ENCODE data around the gene NYNRIN.
A peak's percentile ranks its signal among the peaks of the same experiment; 100 is the strongest.
"Not testable (repeated sequence)": the region's sequence is repeated elsewhere in the genome, so short reads cannot be mapped to it uniquely, and the experiment has no call there.

Gene NYNRIN

DNA sequence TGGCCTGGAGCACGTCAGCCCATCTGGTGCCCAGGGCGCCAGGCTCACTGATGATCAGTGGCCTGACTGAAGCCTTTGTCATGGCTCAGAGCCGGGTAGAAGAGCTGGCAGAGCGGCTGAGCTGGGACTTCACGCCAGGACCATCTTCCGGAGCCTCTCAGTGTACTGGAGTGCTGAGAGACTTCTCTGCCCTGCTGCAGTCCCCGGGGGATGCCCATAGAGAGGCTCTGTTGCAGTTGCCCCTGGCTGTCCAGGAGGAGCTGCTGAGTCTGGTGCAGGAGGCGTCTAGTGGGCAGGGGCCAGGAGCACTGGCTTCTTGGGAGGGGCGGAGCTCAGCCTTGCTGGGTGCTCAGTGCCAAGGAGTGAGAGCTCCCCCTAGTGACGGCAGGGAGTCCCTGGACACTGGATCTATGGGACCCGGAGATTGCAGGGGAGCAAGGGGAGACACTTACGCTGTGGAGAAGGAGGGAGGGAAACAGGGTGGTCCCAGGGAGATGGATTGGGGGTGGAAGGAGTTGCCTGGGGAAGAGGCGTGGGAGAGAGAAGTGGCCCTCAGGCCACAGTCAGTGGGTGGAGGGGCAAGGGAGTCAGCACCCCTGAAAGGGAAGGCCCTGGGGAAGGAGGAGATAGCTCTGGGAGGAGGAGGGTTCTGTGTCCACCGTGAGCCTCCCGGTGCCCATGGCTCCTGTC is 32.9 kb downstream of the NYNRIN start:
- peak; percentile 94 to 97 (median 96) for DNase-seq

DNA sequence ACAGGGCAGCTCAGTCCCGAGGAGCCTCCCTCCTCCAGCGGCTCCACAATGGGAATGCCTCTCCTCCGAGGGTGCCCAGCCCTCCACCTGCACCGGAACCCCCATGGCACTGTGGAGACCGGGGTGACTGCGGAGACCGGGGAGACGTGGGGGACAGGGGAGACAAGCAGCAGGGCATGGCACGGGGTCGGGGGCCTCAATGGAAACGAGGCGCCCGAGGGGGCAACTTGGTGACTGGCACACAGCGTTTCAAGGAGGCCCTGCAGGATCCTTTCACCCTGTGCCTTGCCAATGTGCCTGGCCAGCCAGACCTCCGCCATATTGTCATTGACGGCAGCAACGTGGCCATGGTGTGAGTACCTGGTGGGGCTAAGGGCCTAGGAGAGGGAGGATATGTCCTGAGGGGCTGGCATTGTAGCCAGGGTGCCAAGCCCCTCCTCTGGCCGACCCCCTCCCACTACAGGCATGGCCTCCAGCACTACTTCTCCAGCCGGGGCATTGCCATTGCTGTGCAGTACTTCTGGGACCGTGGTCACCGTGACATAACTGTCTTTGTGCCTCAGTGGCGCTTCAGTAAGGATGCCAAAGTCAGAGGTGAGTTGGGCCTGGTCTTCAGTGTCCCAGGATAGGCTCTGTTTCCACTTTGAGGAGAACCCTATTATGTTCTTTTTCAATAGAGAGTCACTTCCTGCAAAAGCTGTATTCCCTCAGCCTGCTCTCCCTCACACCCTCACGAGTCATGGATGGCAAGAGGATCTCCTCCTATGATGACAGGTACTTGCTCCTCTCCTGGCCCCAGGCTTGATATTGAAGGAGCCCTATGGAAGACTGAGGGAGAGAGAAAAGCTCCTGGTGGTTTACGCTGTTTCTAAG is 33.7 kb downstream of the NYNRIN start:
- no peak for DNase-seq

DNA sequence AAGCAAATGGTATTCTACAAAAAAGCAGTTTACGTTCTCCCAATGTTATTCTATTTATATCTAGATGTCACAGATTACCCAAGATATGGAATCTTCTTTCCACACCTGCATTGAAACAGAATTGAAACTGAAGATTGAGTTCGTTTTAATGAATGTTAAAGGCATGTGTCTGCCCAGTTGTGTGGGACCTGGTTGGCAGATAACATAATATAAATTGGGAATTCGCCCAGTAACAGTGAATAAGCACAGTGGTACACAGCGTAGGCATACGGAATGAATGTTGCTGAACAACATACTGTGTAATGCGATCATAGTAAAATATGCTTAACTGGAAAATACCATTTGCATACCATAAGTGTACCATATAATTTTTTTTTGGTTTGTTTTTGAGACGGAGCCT is 35.2 kb downstream of the NYNRIN start:
- DNase-seq, result no peak

DNA sequence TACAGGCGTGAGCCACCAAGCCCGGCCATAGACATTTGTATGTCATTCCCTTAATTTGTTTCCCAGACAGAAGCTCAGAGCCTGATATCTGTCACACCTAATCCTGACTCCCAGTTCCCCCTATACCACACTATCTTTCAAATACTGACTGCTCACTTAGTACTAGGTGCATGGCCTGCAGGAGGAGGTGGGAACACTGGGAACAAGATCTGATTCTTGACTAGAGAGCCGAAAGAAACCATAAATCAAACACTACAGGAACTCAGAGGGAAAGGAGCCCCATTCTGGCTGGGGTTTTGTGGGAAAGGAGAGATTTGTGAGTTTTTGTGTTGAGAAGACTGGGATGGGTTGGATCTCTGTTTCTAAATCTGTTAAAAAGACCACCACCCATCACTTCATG is 35.9 kb downstream of the NYNRIN start:
- no peak for DNase-seq

DNA sequence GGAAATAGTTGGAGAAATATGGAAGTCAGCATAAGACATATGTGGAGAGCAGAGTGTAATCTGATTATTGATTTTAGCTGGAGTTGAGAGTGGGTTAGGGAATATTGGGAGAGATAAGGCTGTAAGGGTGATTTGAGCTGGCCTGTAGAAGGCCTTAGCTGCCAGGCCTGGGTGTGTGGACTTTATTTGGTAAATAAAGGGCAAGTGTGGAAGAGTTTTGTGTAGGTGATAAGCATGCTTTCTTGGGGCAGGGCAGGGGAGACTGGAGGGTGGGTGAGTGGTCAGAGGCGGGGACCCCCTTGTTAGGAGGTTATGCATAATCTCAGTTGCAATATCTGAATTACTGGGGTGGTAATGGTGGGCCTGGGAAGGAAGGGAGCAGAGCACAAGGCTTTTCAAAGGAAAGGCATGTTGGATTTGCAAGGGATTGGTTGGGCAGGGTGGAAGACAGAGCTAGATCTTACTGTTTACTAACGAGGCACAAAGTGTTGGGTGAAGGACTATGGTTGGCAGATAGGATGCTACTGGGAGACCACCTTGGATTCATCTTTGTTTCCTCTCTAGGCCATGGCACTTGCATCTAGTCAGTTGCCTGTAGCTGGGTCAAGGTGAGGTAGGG is 36.5 kb downstream of the NYNRIN start:
- no peak for DNase-seq

DNA sequence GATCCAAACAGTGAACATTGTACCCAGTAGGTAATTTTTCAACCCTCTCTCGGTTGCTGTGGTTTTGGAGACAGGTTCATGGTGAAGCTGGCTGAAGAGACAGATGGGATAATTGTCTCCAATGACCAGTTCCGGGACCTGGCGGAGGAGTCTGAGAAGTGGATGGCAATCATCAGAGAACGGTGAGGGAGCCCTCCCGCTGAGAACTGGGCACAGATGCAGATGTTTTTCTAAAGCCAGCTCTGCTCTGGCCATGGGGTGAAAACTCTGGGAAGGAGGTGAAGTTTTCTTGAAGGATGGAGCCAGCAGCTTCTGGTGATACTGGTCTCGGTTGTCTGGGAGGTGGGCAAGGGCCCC is 37.2 kb downstream of the NYNRIN start:
- no peak for DNase-seq

DNA sequence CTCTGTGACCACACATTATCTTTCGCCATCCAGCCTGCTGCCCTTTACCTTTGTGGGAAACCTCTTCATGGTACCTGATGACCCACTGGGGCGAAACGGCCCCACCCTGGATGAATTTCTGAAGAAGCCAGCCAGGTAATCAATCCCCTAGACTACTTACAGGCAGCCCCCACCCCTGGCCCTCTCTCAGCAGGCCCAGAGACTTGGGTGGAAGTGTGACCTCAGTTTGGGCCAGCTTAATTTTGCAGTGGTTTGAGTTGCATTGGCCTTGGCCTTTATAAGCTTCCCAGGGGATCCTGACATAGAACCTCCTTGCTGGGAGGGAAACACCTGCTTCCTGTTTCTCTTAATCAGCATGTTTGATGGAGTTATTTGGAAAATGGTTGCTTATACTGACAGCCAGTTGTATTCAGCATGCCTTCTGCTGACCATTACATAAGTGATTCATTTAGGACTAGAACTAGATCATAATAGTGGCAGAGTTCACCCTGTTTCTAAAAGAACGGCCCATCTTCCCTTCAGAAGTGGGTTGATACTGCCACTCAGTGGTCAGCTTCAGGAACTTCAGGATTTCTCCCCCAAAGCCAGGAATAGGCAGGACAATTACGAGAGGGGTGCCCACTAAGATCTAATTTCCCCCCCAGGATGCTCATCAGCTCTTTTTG is 37.7 kb downstream of the NYNRIN start:
- peak; percentile 69 to 83 (median 78) for DNase-seq

DNA sequence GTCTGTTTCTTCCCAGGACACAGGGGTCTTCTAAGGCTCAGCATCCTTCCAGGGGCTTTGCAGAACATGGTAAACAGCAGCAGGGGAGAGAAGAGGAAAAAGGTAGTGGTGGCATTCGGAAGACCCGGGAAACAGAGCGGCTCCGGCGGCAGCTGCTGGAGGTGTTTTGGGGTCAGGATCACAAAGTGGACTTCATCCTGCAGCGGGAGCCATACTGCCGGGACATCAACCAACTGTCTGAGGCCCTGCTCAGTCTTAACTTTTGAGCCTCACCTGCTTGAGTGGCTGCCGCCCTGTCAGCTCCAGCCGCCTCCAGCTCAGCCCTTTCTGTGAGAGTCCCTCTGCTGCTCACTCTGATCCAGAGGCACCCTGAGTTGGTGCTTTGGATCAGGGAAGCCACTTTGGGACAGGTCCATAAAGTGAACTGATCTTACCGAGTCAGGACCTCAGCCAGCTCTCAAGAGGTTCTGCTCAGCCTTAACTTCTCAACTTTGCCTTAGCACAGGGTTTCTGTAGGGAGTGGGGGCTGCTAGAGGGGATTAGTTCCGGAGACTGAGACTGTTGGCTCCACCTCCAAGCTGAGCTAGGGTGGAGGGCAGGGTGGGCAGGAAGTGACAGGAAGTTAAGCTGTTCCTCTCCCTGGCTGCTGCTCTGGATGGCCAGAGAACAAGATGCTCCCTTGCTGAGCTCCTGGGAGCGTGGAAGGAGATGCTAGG is 38.4 kb downstream of the NYNRIN start:
- no peak for DNase-seq

DNA sequence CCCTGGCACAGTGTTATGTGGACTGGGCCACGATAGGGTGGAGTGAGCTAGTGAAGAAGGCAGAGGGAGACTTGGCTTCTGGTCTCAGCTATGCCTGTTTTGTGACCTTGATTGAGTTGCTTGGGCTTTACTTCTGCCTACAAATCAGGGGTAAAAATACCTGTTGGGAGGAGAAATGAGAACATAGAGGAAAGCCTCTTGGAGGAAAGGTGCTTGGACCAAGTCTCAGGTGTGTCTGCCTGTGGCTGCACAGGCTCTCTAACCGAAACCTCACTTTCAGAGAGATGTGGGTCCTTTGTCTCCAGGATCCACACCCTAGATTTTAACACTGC is 38.9 kb downstream of the NYNRIN start:
- DNase-seq, result no peak

DNA sequence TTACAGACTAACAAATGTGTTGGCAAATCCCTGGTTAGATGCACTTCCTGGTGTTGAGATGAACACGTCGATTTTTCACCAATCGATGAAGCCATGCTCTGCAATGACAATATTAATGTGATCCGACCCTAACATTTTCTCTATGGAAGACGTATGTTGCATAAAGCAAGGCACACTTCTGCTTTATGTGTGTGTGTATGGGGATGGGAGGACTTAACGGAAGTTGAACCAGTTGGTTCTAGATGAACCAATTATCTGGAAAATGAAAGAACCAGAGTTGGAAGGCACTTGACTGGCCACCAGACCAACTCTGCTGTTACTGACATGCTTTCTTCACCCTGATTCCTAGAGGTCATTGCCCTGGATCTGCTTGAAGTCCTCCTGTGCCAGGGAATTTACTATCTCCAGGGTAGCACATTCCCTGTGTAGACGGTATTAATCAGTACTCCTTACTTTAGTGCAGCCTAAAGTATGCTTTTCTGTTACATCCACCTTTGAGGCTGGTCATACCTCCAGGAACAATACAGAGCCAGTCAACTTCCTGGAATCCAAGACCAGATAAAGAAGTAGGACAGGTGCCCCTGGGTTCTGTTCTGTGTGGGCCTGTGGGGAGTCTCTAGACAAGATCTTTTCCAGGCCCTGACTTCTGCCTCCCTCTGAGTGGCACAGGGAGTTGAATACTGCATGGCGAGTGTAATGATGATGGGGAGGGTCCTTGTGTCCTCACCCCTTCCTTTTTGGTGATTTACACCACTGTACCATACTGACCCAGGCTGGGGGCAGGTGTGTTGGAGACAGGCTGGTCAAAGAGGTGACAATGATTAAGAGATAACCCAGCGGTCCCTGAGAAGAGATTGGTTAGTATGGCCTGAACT is 39.7 kb downstream of the NYNRIN start:
- peak; percentile 34 to 76 (median 62) for DNase-seq

DNA sequence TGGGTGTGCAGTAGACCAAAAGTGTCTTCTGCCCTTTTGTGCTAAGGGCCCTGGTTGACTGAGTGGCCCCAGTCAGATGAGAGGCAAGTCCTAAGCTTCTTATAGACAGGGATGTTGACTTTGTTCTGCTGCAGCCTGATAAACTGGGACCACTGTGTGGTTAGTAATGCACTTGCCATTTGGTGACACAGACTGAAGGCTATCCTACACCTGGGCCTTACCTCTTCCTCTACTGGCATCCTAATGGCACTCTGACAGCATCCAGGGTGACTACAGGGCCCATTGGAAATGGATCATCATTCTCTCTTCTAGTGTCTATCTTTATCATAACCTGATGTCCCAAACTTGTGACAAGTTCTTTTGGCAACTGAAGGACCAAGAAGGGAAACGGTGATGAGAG is 40.5 kb downstream of the NYNRIN start:
- DNase-seq, result no peak

DNA sequence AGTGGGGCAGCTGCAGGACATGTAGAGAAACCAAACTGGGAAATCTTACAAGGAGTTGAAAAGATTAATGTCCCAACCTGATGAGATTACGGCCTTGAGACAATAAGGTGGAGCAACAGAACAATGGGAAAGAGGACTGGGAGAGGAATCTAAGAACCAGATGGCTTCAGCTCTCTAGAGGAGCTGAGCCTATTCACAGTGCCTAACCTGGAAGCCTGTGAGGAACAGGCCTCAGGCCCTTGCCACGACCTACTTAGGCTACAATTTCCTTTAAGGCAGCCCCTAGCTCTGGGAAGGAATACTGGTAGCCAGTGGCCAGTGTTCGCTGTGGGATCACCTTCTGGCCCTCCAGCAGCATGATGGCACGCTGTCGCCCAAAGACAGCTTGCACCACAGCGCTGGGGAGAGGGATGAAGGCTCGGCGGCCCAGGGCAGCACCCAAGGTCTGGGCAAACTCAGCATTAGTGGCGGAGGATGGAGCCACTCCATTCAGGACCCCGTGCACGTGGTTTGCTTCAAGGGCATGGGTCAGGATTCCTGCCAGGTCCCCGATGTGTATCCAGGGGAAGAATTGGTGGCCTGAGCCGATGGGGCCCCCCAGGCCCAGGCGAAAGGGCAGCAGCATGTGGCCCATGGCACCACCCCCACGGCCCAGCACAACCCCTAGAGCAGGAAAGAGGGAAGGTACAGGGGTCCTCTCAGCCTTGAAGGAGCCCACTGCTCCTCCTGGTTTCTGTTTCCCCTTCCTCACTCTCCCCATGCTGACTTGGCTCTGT is 41.2 kb downstream of the NYNRIN start:
- DNase-seq, result no peak

DNA sequence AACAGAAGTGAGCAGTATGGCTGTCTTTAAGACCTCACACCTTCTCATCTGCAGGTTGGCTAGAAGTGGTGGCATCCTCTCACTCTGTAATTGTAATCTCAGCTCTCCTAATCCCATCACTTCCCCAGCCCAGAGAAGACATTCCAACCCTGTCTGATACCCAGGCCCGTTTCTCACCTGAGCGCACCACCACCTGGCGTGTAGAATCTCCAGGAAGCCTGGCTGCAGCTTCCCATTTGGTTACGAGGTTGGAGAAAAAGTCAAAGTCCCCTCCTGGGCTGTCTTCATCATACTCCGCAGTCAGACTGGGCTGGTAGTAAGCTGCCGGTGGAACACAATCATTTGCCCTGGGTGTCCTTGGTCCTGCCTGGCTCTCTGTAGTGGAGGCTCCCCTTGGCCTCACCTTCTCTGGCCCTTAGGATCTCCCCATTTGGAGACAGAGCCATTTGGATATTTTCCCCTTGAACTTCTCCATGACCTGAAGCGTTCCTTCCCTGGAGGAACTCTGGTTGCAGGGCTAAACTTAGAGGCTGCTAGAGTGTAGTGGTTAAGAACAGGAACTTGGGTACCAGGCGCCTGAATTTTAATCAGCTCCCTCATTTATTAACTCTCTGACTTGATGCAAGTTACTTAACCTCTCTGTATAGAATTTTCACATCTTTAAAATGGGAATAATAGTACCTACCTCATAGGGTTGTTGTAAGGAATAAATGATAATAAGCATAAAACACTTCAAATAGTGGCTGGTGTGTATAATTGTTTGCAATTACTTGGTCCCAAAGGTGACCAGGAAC is 42.0 kb downstream of the NYNRIN start:
- no peak for DNase-seq

DNA sequence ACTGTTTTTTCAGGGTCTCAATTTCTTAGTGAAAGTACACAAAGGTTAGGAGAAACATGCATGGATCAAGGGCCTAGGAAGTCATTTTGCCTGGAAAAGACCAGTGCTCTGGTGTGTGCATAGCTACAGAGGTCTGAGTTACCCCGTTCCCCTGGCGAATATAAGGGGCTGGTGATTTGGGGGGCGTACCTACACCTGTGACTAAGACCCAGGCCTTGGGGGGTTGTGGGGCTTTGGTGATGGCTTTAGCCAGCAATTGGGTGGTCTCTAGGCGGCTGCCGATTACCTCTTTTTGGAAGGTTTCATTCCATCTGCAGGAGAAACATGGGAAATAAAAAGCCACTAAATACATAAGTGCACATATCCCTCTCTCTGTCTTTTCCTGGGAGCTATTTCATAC is 42.7 kb downstream of the NYNRIN start:
- no peak for DNase-seq

DNA sequence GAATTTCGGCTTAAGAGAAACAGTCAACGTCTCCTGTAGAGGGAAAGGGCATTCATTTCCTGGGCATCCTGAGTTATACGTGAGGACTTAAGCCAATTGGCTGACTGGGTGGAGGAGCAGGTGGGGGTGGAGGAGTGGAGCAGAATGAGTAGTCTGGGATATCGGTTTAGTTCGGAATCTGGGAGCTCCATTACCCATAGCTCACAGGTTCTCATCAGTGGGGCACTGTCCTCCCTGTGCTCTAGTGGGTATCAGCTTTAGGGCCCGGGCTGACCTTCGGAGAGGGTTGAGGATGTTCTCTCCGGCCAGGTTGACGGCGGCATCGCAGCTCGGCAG is 43.1 kb downstream of the NYNRIN start:
- DNase-seq, result no peak

DNA sequence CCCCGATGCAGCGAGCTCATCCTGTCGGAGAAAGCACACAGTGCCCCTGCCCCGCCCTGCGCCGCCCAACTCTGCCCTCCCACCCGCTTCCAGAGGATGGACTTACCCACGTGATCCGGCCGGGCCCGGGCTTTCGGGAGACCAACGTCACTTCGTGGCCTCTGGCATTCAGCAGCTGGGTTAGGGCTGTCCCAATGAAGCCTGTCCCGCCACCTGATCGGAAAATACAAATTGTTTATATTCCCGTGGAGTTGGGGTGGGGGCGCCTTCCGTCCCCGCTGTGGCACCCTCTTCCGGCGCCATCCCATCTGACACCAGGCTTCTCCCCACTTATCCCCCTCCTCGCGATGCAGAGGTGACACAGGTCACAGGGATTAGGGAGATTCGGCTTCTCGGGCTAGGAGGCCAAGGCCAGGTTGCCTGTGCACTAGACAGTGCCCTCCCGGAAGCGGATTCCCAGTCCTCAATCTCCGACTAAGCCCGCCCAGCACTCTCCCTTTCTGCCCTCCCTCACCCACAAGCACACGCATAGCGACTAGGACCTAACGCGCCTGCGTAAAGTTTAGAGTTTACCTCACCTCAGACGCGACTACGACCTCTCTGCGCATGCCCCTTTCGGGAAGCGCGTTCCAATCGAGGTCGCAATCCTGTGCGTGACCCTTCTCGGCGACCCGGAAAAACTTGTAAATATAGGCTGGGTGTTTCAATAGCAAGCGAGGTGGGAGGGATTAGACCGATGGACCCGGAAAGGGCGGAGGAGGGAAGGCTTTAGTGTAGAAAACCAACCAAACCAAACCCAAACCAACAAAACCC is 43.6 kb downstream of the NYNRIN start, which contains the start of gene SDR39U1:
SDR39U1 (minus strand) TSS at position 537 of the 813 bp plus-strand sequence; CDS start at position 530, 7 bp downstream.
- DNase-seq, result peak; percentile 98 to 100 (median 100)

DNA sequence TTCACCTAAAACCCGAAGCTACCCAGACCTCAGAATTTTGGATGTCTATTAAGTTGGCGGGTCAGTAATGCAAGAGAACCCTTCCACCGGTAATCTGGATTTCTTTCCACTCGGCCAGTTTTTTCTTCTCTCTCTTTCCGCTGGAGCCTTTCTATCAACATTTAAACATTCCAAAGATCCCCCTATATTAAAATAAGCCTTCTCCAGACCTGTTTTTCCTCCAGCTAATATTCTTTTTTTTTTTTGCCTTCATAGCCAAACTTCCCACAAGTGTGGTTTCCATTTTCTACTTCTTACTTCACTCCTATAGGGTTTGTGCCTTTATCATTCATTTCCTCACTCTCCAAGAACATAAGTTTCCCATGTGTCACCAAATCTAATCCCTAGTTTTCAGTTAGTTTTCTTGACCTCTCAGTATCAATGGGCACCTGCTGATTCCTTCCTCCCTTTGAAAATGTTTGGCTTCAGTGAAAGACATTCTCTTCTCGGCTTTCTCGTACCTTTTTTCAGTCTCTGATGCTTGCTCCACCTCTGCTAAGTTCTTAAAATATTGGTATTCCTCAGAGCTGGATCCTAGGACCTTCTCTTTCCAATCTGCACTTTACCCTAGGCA is 44.4 kb downstream of the NYNRIN start:
- DNase-seq, result peak in 1 of 4 experiments; percentile 8

DNA sequence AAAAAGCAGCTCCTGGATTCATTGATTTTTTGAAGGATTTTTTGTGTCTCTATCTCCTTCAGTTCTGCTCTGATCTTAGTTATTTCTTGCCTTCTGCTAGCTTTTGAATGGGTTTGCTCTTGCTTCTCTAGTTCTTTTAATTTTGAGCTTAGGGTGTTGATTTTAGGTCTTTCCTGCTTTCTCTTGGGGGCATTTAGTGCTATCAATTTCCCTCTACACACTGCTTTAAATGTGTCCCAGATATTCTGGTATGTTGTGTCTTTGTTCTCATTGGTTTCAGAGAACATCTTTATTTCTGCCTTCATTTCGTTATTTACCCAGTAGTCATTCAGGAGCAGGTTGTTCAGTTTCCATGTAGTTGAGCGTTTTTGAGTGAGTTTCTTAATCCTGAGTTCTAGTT is 52.0 kb downstream of the NYNRIN start:
- DNase-seq, result not testable (repeated sequence)

DNA sequence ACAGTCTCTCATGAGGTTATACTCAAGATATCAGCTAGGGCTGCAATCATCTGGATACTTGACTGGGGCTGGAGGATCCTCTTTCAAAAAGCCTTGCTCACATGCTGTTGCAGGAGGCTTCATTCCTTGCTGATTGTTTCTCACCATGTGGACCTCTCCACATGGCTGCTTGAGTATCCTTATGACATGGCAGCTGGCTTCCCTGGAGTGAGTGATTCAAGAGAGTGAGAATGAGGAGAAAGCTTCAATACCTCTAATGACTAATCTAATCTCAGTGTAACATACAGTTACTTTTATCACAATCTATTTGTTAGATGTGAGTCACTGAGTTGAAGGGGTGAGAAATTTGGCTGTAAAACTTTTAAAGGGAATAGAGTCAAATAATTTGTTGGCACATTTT is 58.2 kb downstream of the NYNRIN start:
- DNase-seq, result no peak
